Measurements from ENCODE around the gene MEGF11. TPM values are rescaled to one million over a fixed set of nuclear protein-coding genes. Genes with fewer than 3 reads are reported as not detected.

The MEGF11 gene
- total and polyA plus RNA-seq, 2 donors = 0.11 to 0.13 TPM

DNA sequence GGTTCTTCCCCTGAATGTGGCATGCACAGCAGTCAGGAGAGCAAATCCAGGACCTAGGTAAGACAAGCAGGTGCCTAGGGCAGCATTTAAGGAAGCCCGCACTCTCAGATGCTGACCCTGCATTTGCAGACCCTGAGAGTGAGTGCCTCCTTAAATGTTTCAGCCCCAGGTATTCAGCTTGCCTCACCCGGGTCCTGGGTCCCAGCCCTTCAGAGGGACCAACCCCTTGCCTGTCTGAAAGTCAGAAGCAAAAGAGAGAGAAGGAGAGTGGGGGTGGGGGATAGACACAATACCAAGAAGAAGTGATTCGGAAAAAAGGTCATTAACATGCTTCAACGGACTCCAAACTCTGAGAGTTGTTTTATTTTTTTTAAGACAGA is 75.0 kb downstream of the MEGF11 start:
- DNase-seq (ENCODE audit: extremely low spot score) = no peak
- H3K27ac ChIP-seq (ENCODE audit: low read depth) = no peak overlapping the region
- H3K4me3 ChIP-seq (ENCODE audit: low read depth, low read length) = no peak overlapping the region
- no peaks in the 10 kb centered on the region for H3K4me1 ChIP-seq (ENCODE audit: insufficient read depth)
- H3K36me3 ChIP-seq (ENCODE audit: insufficient read depth) = no peaks in the 10 kb centered on the region
- 25% methylated on average over 4 of the region's 4 CpGs for WGBS

DNA sequence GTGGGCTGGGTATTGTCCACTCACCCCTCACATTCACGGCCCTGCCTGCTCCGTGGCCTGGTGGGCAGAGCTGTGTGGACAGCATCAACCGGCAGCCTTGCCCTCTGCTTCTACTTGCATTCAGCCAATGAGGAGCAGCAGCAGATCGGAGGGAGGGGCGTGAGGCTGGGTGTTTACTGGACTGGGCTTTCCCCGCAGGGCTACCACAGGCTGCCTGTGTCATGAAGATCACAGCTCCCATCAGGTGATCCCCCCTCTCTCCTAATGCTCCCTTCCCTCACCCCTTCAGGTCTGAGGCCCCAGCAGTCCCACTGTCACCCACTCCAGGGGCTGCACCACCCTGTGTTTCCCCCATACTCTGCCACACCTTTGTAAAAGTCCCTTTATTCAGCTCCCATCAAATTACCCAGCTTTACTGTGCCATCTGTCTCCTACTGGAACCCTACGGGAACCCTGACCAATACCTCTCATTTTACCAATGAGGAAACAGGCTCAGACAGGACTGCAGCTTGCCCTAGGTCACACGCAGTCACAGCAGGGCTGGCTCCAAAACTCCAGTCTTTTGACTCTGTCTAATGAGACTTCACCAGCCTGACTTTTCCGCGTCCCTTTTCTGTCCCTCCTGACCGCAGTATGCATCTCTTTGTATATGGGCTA is 81.1 kb downstream of the MEGF11 start:
- Histone ChIP-seq H3K36me3 (ENCODE audit: insufficient read depth) (no peaks in the 10 kb centered on the region), H3K27ac (ENCODE audit: low read depth) (no peak overlapping the region), H3K4me3 (ENCODE audit: low read depth, low read length) (no peak overlapping the region), H3K4me1 (ENCODE audit: insufficient read depth) (no peaks in the 10 kb centered on the region)
- DNase-seq (ENCODE audit: extremely low spot score) = no peak
- 53% methylated on average over 11 of the region's 11 CpGs for WGBS

DNA sequence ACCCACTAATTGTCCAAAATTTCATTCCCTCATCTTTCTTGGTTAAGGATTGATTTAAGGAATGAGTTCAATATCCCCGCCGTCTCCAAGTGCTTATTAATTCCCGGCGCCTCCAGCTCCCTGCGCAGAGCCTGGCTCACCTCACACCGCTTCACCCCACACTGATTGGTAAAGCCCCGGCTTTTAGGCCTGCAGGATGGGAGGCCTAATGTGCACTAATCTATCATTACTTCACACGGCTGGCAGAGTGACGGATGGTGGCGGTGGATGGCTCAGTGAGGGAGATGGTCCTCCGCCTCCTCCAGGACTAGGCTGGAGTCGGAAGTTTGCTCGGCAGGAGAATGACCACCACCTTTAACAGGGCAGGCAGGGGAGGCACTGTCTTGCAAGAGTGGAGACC is 81.7 kb downstream of the MEGF11 start:
- H3K36me3 ChIP-seq (ENCODE audit: insufficient read depth) = no peaks in the 10 kb centered on the region
- no peak overlapping the region for H3K27ac ChIP-seq (ENCODE audit: low read depth)
- WGBS = 77% methylated on average over 13 of the region's 13 CpGs
- H3K4me1 ChIP-seq (ENCODE audit: insufficient read depth) = no peaks in the 10 kb centered on the region
- no peak for DNase-seq (ENCODE audit: extremely low spot score)
- no peak overlapping the region for H3K4me3 ChIP-seq (ENCODE audit: low read depth, low read length)

DNA sequence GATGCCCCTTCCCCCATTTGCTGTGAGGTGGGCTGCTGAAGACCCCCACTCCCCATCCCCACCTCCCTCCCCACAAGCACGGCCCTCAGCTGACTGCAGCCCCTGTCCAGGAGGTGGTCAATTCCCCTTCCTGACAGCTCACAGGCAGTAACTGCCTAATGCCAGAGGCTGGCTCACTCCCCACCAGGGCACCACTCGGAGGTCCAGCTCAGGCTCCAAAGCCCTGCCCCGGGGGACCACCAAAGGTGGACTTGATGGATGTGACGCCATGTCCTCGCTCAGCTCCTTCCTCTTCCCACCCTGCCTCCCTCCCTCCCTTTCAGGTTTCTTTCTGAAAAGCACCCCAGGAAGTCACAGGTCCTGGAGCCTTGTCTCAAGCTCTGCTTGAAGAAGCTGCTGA is 82.8 kb downstream of the MEGF11 start:
- Histone ChIP-seq H3K4me1 (ENCODE audit: insufficient read depth) (no peaks in the 10 kb centered on the region), H3K36me3 (ENCODE audit: insufficient read depth) (no peaks in the 10 kb centered on the region), H3K27ac (ENCODE audit: low read depth) (no peak overlapping the region), H3K4me3 (ENCODE audit: low read depth, low read length) (no peak overlapping the region)
- no peak for DNase-seq (ENCODE audit: extremely low spot score)
- 80% methylated on average over 5 of the region's 5 CpGs for WGBS

DNA sequence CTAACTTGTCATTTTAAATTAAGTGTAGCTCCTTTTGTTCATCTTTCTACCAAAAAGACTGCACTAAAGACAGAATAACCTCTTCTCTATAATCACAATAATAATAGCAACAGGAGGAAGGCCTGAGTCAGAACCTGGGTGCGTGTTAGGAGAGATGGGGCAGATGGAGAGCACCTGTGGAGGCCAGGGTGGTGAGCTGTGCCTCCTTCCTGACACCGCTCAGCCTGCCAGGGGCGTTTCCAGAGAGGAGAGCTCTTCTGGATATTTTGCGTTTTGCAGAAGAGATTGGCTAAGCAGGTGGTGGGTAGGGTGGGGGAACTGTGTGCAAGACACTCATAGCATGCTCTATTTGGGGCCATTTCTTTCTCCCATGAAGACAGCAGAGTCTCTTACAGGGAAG is 83.5 kb downstream of the MEGF11 start:
- Histone ChIP-seq H3K36me3 (ENCODE audit: insufficient read depth) (no peaks in the 10 kb centered on the region), H3K27ac (ENCODE audit: low read depth) (no peak overlapping the region), H3K4me1 (ENCODE audit: insufficient read depth) (no peaks in the 10 kb centered on the region), H3K4me3 (ENCODE audit: low read depth, low read length) (no peak overlapping the region)
- 83% methylated on average over 4 of the region's 4 CpGs for WGBS
- DNase-seq (ENCODE audit: extremely low spot score) = no peak

DNA sequence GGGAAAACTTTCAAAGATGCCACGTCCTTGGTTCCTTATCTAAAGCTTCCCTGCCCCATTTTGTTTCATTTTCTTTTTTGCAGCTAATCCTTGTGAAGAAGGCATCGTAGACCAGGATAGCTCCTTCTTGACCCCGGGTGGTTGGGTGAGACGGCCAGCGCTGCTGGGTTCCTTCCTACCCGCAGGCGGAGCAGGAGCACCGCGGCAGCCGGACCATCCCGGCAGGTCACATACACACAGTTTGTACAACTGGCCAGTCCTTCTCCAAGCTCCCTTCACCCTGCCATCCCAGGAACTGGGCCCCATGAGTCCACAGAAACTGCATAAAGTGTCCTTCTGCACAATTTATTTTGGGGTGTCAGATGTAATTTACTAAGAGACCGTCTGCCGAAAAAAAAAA is 83.9 kb downstream of the MEGF11 start:
- H3K4me3 ChIP-seq (ENCODE audit: low read depth, low read length) = no peak overlapping the region
- 78% methylated on average over 13 of the region's 13 CpGs for WGBS
- DNase-seq (ENCODE audit: extremely low spot score) = no peak
- no peaks in the 10 kb centered on the region for H3K4me1 ChIP-seq (ENCODE audit: insufficient read depth)
- H3K27ac ChIP-seq (ENCODE audit: low read depth) = no peak overlapping the region
- no peaks in the 10 kb centered on the region for H3K36me3 ChIP-seq (ENCODE audit: insufficient read depth)

DNA sequence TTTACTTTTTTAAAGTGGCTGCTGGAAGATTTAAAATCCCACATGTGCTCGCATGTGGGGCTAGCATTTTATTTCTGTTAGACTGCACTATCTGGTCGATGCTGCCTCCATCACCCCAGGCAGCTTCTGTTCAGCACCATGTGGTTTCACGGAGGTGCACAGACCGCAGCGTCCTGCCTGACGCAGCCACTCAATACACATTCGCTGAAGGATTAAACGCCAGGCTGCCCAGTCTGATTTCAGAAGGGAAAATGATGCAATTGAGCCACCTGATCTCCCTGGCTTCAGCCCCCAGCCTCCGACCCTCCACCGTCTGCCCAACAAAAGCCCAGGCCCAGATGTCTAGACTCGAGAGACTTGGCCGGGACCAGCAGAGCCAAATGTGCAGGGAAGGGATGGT is 84.5 kb downstream of the MEGF11 start:
- Histone ChIP-seq H3K4me3 (ENCODE audit: low read depth, low read length) (no peak overlapping the region), H3K4me1 (ENCODE audit: insufficient read depth) (no peaks in the 10 kb centered on the region), H3K36me3 (ENCODE audit: insufficient read depth) (no peaks in the 10 kb centered on the region), H3K27ac (ENCODE audit: low read depth) (no peak overlapping the region)
- DNase-seq (ENCODE audit: extremely low spot score) = no peak
- WGBS = 80% methylated on average over 12 of the region's 12 CpGs

DNA sequence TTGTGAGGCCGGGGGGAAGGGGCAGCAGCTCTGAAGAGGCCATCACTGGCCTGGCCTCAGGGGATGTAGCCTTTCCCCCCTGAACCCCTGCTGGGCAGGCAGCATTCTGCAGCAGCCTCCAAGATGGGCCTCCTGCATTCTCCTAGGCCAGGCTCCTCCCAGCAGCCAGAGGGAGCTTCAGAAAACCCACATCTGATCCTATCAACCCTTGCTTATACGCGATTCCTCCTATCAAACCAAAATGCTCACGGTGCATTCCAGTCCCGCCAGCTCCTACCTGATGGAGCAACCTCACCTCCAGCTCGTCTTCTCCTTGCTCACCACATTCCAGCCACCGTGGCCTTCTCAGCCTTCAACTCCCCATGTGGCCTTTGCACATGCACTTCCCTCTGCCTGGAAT is 85.7 kb downstream of the MEGF11 start:
- Histone ChIP-seq H3K4me3 (ENCODE audit: low read depth, low read length) (no peak overlapping the region), H3K36me3 (ENCODE audit: insufficient read depth) (no peaks in the 10 kb centered on the region), H3K27ac (ENCODE audit: low read depth) (no peak overlapping the region), H3K4me1 (ENCODE audit: insufficient read depth) (no peaks in the 10 kb centered on the region)
- DNase-seq (ENCODE audit: extremely low spot score) = no peak
- WGBS = 83% methylated on average over 7 of the region's 7 CpGs

DNA sequence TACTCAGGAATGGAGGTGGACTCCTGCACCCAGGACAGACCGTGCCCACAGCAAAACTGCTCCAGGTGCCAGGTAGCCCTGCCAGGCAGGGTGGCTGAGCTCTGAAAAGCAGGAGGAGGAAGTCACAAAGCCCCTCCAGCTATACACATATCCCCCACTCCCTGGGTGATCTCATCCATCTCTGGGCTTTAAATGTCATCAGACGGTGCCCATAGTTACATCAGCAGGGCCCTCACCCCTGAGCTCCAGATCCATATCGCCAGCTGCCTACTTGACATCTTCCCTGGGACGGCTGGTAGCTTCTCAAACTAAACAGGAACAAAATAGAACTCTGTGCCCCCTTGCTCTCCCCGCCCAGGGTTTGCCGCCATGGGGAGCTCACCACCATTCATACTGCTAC is 87.7 kb downstream of the MEGF11 start:
- no peak for DNase-seq (ENCODE audit: extremely low spot score)
- WGBS = 81% methylated on average over 6 of the region's 6 CpGs
- no peak overlapping the region for H3K4me3 ChIP-seq (ENCODE audit: low read depth, low read length)
- no peak overlapping the region for H3K27ac ChIP-seq (ENCODE audit: low read depth)
- H3K36me3 ChIP-seq (ENCODE audit: insufficient read depth) = no peaks in the 10 kb centered on the region
- no peaks in the 10 kb centered on the region for H3K4me1 ChIP-seq (ENCODE audit: insufficient read depth)

DNA sequence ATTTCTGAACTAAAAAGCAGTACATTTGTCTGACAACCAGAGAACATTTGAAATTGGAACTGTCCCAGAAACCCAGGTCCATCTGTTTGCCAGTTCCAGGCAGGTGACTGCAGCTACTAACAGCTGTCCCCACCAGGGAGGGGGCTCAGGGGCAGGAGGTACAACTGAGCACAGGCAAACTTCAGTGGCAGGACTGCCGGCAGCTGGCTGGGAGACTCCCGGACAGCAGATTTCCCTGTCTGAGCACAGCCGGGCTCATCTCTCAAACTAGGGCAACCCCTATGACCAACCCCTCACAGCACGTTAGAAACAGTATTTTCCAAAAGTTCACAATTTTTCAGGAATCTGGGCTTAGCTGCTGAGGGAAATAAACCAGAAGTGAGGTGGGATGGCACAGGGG is 88.8 kb downstream of the MEGF11 start:
- no peak overlapping the region for H3K27ac ChIP-seq (ENCODE audit: low read depth)
- WGBS = 72% methylated on average over 4 of the region's 4 CpGs
- H3K4me1 ChIP-seq (ENCODE audit: insufficient read depth) = no peaks in the 10 kb centered on the region
- H3K36me3 ChIP-seq (ENCODE audit: insufficient read depth) = no peaks in the 10 kb centered on the region
- no peak overlapping the region for H3K4me3 ChIP-seq (ENCODE audit: low read depth, low read length)
- DNase-seq (ENCODE audit: extremely low spot score) = no peak

DNA sequence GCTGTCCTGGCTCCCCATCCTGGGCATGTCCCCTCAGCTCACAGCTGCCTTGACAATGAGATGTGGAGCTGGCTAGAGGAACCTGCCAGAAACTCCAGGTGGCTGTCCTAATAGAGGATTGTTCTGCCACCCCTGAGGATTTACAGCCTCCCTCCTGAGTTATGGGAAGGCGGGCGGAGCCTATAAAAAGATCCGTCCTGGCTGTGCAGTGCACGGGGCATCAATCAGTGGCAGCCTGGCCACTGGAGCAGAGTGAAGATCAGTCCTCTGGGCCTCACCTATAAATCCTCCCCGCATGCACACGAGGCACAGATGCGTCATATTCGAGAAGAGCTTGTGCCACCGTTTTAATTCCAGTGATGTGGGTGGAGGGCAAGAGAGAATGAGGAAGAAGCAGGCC is 90.0 kb downstream of the MEGF11 start:
- no peak overlapping the region for H3K4me3 ChIP-seq (ENCODE audit: low read depth, low read length)
- WGBS = 72% methylated on average over 9 of the region's 9 CpGs
- H3K4me1 ChIP-seq (ENCODE audit: insufficient read depth) = no peaks in the 10 kb centered on the region

DNA sequence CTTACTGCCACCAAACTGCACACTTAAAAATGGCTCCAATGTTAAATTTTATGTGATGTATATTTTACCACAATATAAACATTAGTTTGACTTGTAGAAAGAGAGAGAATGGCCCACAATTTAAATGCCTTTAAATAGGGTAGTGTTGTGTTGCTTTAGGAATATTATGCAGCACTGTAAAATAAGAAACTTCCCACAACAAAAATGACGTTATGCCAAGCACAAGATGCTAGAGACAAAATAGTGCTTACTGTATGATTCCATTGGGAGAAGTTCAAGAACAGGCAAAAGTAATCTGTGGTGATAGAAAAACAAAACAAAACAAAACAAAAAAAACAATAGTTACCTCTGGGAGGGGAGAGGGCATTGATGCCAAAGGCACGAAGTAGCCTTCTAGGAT is 91.3 kb downstream of the MEGF11 start:
- WGBS = 82% methylated on average over 2 of the region's 2 CpGs
- no peak for DNase-seq (ENCODE audit: extremely low spot score)
- Histone ChIP-seq H3K4me3 (ENCODE audit: low read depth, low read length) (no peak overlapping the region), H3K27ac (ENCODE audit: low read depth) (no peak overlapping the region), H3K4me1 (ENCODE audit: insufficient read depth) (no peaks in the 10 kb centered on the region), H3K36me3 (ENCODE audit: insufficient read depth) (no peaks in the 10 kb centered on the region)

More for the DNA sequence above, 90.0 kb downstream of the MEGF11 start:
- Histone ChIP-seq H3K27ac (ENCODE audit: low read depth) (no peak overlapping the region), H3K36me3 (ENCODE audit: insufficient read depth) (no peaks in the 10 kb centered on the region)
- DNase-seq (ENCODE audit: extremely low spot score) = no peak

DNA sequence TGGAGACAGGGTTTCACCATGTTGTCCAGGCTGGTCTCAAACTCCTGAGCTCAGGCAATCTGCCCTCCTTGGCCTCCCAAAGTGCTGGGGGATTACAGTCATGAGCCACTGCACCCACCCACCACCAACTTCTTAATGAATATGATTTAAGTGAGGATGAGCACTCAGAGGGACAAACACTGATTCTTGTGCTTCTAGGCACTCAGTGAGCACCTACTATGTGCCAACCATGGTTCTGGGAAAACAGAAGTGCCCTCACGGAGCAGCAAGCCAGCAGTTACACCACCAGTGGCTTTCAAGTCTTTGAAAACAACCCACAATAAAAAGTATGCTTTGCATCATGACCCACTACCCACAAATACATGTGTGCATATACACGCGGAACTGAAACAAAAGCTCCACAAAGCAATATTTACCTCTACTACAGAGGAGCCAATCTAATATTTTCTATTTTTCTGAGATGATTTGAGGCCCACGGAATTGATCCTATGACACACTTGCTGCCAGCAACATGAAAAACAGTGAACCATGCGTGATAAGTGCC is 91.9 kb downstream of the MEGF11 start:
- H3K4me1 ChIP-seq (ENCODE audit: insufficient read depth) = no peaks in the 10 kb centered on the region
- H3K27ac ChIP-seq (ENCODE audit: low read depth) = no peak overlapping the region
- no peak for DNase-seq (ENCODE audit: extremely low spot score)
- 91% methylated on average over 5 of the region's 5 CpGs for WGBS
- H3K36me3 ChIP-seq (ENCODE audit: insufficient read depth) = no peaks in the 10 kb centered on the region
- no peak overlapping the region for H3K4me3 ChIP-seq (ENCODE audit: low read depth, low read length)

DNA sequence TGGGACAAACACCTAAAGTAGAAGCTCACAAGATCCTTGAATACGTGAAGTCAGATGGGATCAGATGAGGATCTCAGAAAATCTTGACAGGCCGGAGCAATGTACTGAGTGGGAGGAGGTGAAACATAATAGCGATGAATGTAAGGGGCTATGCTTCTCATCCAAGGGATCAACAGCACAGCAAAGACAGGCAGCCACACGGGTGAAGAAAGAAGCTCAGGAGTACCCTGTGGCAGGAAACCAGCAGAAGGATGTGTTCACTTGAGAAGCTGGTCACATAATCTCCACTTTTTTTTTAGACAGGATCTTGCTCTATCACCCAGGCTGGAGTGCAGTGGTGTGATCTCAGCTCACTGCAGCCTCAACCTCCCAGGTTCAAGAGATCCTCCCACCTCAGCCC is 92.4 kb downstream of the MEGF11 start:
- no peak for DNase-seq (ENCODE audit: extremely low spot score)
- Histone ChIP-seq H3K36me3 (ENCODE audit: insufficient read depth) (no peaks in the 10 kb centered on the region), H3K27ac (ENCODE audit: low read depth) (no peak overlapping the region), H3K4me1 (ENCODE audit: insufficient read depth) (no peaks in the 10 kb centered on the region), H3K4me3 (ENCODE audit: low read depth, low read length) (no peak overlapping the region)
- 75% methylated on average over 4 of the region's 4 CpGs for WGBS

DNA sequence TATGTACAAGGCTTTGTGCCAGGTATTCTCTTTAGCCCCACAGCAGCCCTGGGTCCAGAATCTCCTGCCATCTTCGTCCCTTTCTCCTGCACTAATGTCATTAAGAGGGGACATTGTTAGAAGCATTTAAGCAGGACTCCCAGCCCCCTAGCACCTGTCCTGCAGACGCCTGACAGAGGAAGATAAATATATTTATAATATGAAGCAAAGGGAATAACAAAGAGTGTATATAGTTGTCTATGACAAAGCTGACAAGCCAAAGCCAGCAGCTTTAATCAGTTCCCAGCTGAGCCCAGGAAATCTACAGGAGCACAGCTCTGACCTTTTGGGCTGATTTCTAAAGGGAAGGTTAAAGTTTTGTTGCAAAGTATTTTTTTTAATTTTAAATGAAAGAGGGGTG is 96.0 kb downstream of the MEGF11 start:
- DNase-seq (ENCODE audit: extremely low spot score) = no peak
- Histone ChIP-seq H3K27ac (ENCODE audit: low read depth) (no peak overlapping the region), H3K4me3 (ENCODE audit: low read depth, low read length) (no peak overlapping the region), H3K4me1 (ENCODE audit: insufficient read depth) (no peaks in the 10 kb centered on the region), H3K36me3 (ENCODE audit: insufficient read depth) (no peaks in the 10 kb centered on the region)
- 43% methylated on average over 2 of the region's 2 CpGs for WGBS
